Panc1 (cell line): ENCODE results near the gene EHD4. TPM values are rescaled to one million over a fixed set of nuclear protein-coding genes. Genes with fewer than 3 reads are reported as not detected.

ENCODE experiments used
- ATAC-seq: fragments of 200-7000 bp; cut with Tn5 transposase; 2 replicates; pipeline ENCODE4 v1.9.1; 2020; ENCODE audit warnings: mild to moderate bottlenecking, moderate library complexity
- BruUV-seq: library from RNA; stranded (reverse); fragments of 400-500 nt; replicated peaks from 2 replicates; lab custom pipeline; 2021; lab: Mats Ljungman, UMichigan
- CTCF ChIA-PET: fragments of 300-600 bp; sonication (Branson Sonifier 250); formaldehyde crosslinking; loops from one replicate; lab custom pipeline; 2022; ENCODE audit warnings: antibody characterized with exemption; lab: Charles Lee
- POLR2A ChIA-PET: fragments of 300-600 bp; sonication (Branson Sonifier 250); formaldehyde crosslinking; loops from one replicate; lab custom pipeline; 2022; ENCODE audit warnings: antibody characterized with exemption; lab: Charles Lee
- DNase-seq: peaks from one replicate; pipeline ENCODE4 v3.0.0-alpha.2; 2010; ENCODE audit warnings: low read depth, low spot score
- H3K27ac ChIP-seq: 2 replicates; pipeline ENCODE4 v1.5.1; 2011; ENCODE audit warnings: mild to moderate bottlenecking, low read length, inconsistent platforms
- H3K27me3 ChIP-seq: fragments of 200-500 bp; sonication (Bioruptor generic); 2 replicates; pipeline ENCODE4 v1.6.0; 2014; ENCODE audit warnings: low read length, inconsistent platforms; ENCODE audit not compliant: control insufficient read depth, insufficient read depth
- H3K36me3 ChIP-seq: fragments of 200-500 bp; sonication (Bioruptor generic); 2 replicates; pipeline ENCODE4 v1.5.1; 2014; ENCODE audit warnings: inconsistent platforms, mild to moderate bottlenecking, low read length, moderate library complexity; ENCODE audit not compliant: control insufficient read depth, insufficient read depth
- H3K4me1 ChIP-seq: 2 replicates; pipeline ENCODE4 v1.5.1; 2011; ENCODE audit warnings: inconsistent platforms, mild to moderate bottlenecking, low read length, moderate library complexity; ENCODE audit not compliant: control insufficient read depth, insufficient read depth
- H3K4me3 ChIP-seq, 2 experiments: 2 replicates each; pipeline ENCODE4 v1.5.1; 2011 to 2012; ENCODE audit warnings: low read depth in 2 of 2, low read length in 2 of 2, mild to moderate bottlenecking in 2 of 2, inconsistent platforms in 1 of 2, moderate library complexity in 1 of 2
- H3K9me3 ChIP-seq: fragments of 200-500 bp; sonication (Bioruptor generic); 2 replicates; pipeline ENCODE4 v1.5.1; 2014; ENCODE audit warnings: low read depth, mild to moderate bottlenecking, inconsistent platforms, low read length, moderate library complexity; ENCODE audit not compliant: control insufficient read depth, insufficient read depth
- POLR2AphosphoS5 ChIP-seq: IDR thresholded peaks from 2 replicates; pipeline ENCODE4 v1.6.1; 2012; ENCODE audit warnings: mild to moderate bottlenecking, low read depth, low read length, moderate library complexity
- SIN3A ChIP-seq: IDR thresholded peaks from 2 replicates; pipeline ENCODE4 v1.6.1; 2012; ENCODE audit warnings: low read depth, mild to moderate bottlenecking, low read length, moderate library complexity, borderline replicate concordance; ENCODE audit not compliant: insufficient read depth
- TCF7L2 ChIP-seq: IDR thresholded peaks from 2 replicates; pipeline ENCODE4 v1.6.1; 2011; ENCODE audit warnings: mild to moderate bottlenecking, low read depth, low read length, inconsistent platforms
- in situ Hi-C: cut with HindIII; loops from 2 replicates; pipeline ENCODE4 v1.10.0; 2016; ENCODE audit warnings: low sequenced_read_pairs, low pct_unique_long_range_greater_than_20kb
- intact Hi-C: fragments of 100-400 bp; cut with micrococcal nuclease; formaldehyde crosslinking; loops from one replicate; pipeline ENCODE4 v1.10.0; 2022; ENCODE audit not compliant: unreplicated experiment
- total RNA-seq: library from RNA; stranded (reverse); gene quantifications from one replicate; pipeline ENCODE4 v1.2.1, GENCODE V29; 2021; ENCODE audit not compliant: unreplicated experiment
- TF ChIP-seq, protein P1 (sequence below), 2 experiments: IDR thresholded peaks; 2 replicates each; pipeline ENCODE4 v1.6.1; 2011 to 2012; ENCODE audit warnings: low read depth in 2 of 2, control low read depth in 1 of 2, low read length in 1 of 2, mild to moderate bottlenecking in 1 of 2, moderate library complexity in 1 of 2; ENCODE audit not compliant: insufficient read depth in 1 of 2
- TF ChIP-seq, protein P2 (sequence below): fragments of 450-650 bp; IDR thresholded peaks from 2 replicates; pipeline ENCODE4 v1.5.1; 2017; ENCODE audit warnings: mild to moderate bottlenecking

Gene EHD4
- total RNA-seq, 1 experiment from 2014 or later, result 43.2 TPM

DNA sequence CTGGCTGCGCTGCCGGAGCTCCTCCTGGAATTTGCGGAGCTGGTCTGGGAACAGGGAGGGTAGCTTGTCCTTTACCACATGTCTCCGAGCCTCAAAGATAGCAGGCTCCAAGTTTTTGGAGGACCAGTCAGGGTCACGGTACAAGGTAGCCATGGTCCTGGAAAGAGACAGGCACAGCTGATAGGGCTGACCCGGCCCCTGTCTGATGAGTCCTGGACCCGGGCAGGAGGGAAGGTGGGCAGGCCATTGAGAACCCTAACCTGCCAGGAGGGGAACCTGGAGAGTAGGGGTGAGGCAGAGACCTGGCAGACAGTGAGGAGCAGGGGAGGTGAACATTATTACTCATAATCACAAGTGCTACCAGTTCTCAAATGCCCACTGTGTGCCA lies 20.4 kb upstream of the EHD4 start:
- no peak for ATAC-seq
- no peaks in the 10 kb centered on the region; the same call in 1 of the 2 replicates for H3K4me1 ChIP-seq
- ChIA-PET CTCF (interaction anchor here (1.0 kb wide), 1 partner anchor 9 kb away, joined by 3 read pairs; no protein-coding TSS in a partner anchor), POLR2A (no interaction called here)
- no TSS peak for BruUV-seq
- no peaks in the 10 kb centered on the region for H3K36me3 ChIP-seq
- H3K9me3 ChIP-seq, result no peaks in the 10 kb centered on the region
- intact Hi-C loops, result no loop called here
- no peak for DNase-seq
- no peak overlapping the region for H3K4me3 ChIP-seq
- in situ Hi-C loops, result no loop called here
- TF ChIP-seq TCF7L2 (no peak), SIN3A (no peak), POLR2AphosphoS5 (no peak)
- TF ChIP-seq, protein P1, sequence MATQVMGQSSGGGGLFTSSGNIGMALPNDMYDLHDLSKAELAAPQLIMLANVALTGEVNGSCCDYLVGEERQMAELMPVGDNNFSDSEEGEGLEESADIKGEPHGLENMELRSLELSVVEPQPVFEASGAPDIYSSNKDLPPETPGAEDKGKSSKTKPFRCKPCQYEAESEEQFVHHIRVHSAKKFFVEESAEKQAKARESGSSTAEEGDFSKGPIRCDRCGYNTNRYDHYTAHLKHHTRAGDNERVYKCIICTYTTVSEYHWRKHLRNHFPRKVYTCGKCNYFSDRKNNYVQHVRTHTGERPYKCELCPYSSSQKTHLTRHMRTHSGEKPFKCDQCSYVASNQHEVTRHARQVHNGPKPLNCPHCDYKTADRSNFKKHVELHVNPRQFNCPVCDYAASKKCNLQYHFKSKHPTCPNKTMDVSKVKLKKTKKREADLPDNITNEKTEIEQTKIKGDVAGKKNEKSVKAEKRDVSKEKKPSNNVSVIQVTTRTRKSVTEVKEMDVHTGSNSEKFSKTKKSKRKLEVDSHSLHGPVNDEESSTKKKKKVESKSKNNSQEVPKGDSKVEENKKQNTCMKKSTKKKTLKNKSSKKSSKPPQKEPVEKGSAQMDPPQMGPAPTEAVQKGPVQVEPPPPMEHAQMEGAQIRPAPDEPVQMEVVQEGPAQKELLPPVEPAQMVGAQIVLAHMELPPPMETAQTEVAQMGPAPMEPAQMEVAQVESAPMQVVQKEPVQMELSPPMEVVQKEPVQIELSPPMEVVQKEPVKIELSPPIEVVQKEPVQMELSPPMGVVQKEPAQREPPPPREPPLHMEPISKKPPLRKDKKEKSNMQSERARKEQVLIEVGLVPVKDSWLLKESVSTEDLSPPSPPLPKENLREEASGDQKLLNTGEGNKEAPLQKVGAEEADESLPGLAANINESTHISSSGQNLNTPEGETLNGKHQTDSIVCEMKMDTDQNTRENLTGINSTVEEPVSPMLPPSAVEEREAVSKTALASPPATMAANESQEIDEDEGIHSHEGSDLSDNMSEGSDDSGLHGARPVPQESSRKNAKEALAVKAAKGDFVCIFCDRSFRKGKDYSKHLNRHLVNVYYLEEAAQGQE (IDR thresholded peaks at IDR 0.05; ENCODE audit: insufficient read depth in 1 of 2, low read depth in 2 of 2, low read length in 1 of 2), result no peak
- TF ChIP-seq, protein P2, sequence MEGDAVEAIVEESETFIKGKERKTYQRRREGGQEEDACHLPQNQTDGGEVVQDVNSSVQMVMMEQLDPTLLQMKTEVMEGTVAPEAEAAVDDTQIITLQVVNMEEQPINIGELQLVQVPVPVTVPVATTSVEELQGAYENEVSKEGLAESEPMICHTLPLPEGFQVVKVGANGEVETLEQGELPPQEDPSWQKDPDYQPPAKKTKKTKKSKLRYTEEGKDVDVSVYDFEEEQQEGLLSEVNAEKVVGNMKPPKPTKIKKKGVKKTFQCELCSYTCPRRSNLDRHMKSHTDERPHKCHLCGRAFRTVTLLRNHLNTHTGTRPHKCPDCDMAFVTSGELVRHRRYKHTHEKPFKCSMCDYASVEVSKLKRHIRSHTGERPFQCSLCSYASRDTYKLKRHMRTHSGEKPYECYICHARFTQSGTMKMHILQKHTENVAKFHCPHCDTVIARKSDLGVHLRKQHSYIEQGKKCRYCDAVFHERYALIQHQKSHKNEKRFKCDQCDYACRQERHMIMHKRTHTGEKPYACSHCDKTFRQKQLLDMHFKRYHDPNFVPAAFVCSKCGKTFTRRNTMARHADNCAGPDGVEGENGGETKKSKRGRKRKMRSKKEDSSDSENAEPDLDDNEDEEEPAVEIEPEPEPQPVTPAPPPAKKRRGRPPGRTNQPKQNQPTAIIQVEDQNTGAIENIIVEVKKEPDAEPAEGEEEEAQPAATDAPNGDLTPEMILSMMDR, result no peak
- H3K27me3 ChIP-seq, result no peaks in the 10 kb centered on the region
- H3K27ac ChIP-seq, result no peak overlapping the region

DNA sequence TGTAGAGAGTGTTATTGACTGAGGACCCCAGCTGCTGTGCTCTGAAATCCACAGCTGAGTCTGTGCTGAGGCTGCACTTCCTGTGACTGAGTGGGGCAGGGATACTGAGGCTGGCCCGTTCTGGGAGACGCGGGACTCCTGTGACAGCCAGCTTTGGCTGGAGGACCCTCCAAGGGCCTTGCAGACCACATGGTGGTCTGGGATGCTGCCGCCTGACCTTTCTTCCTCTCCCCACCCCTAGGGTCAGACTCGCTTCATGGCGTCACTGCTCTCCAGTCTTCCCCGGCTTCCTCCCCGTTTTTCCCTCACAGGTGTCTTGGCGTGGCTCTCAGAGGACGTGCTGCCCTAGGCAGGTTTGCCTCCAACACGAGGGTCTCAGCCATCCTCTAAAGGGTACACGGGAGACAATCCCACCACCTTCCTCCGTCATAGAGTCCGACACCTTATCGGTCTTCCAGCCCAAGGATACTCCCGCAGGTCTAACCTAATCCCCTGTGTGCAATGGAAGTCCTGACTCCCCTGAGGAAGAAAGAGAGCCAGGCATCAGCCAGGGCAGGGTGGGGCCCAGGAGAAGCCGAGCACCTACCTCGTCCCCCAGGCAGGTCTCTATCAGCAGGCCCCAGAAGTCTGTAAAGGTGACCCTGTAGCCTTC lies 19.9 kb upstream of the EHD4 start:
- ChIA-PET POLR2A (no interaction called here), CTCF (interaction anchor here (0.6 kb wide), 1 partner anchor 145 kb away, joined by 3 read pairs; no protein-coding TSS in a partner anchor)
- no peaks in the 10 kb centered on the region; the same call in 1 of the 2 replicates for H3K4me1 ChIP-seq
- no peak overlapping the region for H3K27ac ChIP-seq
- intact Hi-C loops, result no loop called here
- TF ChIP-seq, protein P2, result no peak
- TF ChIP-seq, protein P1 (IDR thresholded peaks at IDR 0.05; ENCODE audit: insufficient read depth in 1 of 2, low read depth in 2 of 2, low read length in 1 of 2), result no peak
- TF ChIP-seq TCF7L2, result no peak
- TF ChIP-seq POLR2AphosphoS5, result no peak
- no peak for TF ChIP-seq SIN3A
- in situ Hi-C loops, result no loop called here
- no peaks in the 10 kb centered on the region for H3K9me3 ChIP-seq
- no peaks in the 10 kb centered on the region for H3K27me3 ChIP-seq
- no peak for DNase-seq
- no peak overlapping the region for H3K4me3 ChIP-seq
- ATAC-seq, result no peak
- H3K36me3 ChIP-seq, result no peaks in the 10 kb centered on the region
- BruUV-seq, result no TSS peak
